Measurements from ENCODE around the gene LRFN2.

GRCh38 chr6:40444811-40445210 lies 142.4 kb downstream of the LRFN2 start:
- TF ChIP-seq CREB1 (IDR thresholded peaks at IDR 0.05) (no peak), EZH2 (IDR thresholded peaks at IDR 0.05; ENCODE audit: low read depth, low read length, severe bottlenecking) (no peak), POLR2AphosphoS5 (IDR thresholded peaks at IDR 0.05; ENCODE audit: low read depth, low read length) (no peak), RFX5 (IDR thresholded peaks at IDR 0.05; ENCODE audit: borderline replicate concordance, low read depth, low read length) (no peak), YY1 (IDR thresholded peaks at IDR 0.05; ENCODE audit: low read depth, low read length) (no peak), SRF (IDR thresholded peaks at IDR 0.05; ENCODE audit: low read depth, low read length) (no peak), SUZ12 (IDR thresholded peaks at IDR 0.05; ENCODE audit: low read length) (no peak), RAD21 (IDR thresholded peaks at IDR 0.05 in 1 of 2, conservative IDR thresholded peaks at IDR 0.05 in 1 of 2; ENCODE audit: low read depth in 2 of 2, low read length in 2 of 2) (no peak), CTCF (IDR thresholded peaks at IDR 0.05; ENCODE audit: control extremely low read depth in 1 of 3, insufficient read depth in 1 of 3, low read depth in 1 of 3, low read length in 3 of 3) (no peak), PHF8 (conservative IDR thresholded peaks at IDR 0.05; ENCODE audit: low read depth, low read length) (no peak)

All from H1 (cell line).